Neuronal stem cell (in vitro differentiated cells): Measurements from ENCODE around the gene SEMA7A.

Experiments
- DNase-seq: peaks from one replicate; pipeline ENCODE4 v3.0.0-alpha.2; 2013; ENCODE audit warnings: low spot score
- H2AFZ ChIP-seq: one replicate; pipeline ENCODE4 v1.6.1; 2013; ENCODE audit warnings: mild to moderate bottlenecking, low read length, inconsistent platforms
- H2AK5ac ChIP-seq: 2 replicates; pipeline ENCODE4 v1.6.1; 2013; ENCODE audit warnings: low read depth, mild to moderate bottlenecking, inconsistent platforms, low read length, moderate library complexity, mixed read lengths
- H2BK120ac ChIP-seq: 2 replicates; pipeline ENCODE4 v1.6.1; 2013; ENCODE audit warnings: low read depth, mild to moderate bottlenecking, inconsistent platforms, low read length, moderate library complexity, mixed read lengths
- H2BK12ac ChIP-seq: one replicate; pipeline ENCODE4 v1.6.1; 2013; ENCODE audit warnings: low read length, inconsistent platforms
- H2BK15ac ChIP-seq: 2 replicates; pipeline ENCODE4 v1.6.1; 2013; ENCODE audit warnings: mild to moderate bottlenecking, low read length, inconsistent platforms, mixed read lengths
- H2BK5ac ChIP-seq: one replicate; pipeline ENCODE4 v1.6.1; 2013; ENCODE audit warnings: inconsistent platforms, mild to moderate bottlenecking, low read length, moderate library complexity
- H3K14ac ChIP-seq: one replicate; pipeline ENCODE4 v1.6.1; 2013; ENCODE audit warnings: low read length, inconsistent platforms
- H3K18ac ChIP-seq: 2 replicates; pipeline ENCODE4 v1.6.1; 2013; ENCODE audit warnings: low read length, inconsistent platforms
- H3K23ac ChIP-seq: 2 replicates; pipeline ENCODE4 v1.6.1; 2013; ENCODE audit warnings: low read depth, mild to moderate bottlenecking, mixed read lengths, low read length, inconsistent platforms; ENCODE audit not compliant: poor library complexity
- H3K27ac ChIP-seq: replicated peaks from 3 replicates; pipeline ENCODE4 v1.5.1; 2013; ENCODE audit warnings: low read length, inconsistent platforms
- H3K27me3 ChIP-seq, 3 experiments: 2 replicates each; pipeline ENCODE4 v1.6.1; 2013; ENCODE audit warnings: low read length in 3 of 3, mild to moderate bottlenecking in 2 of 3, inconsistent platforms in 1 of 3, low read depth in 1 of 3, mixed read lengths in 1 of 3, moderate library complexity in 1 of 3; ENCODE audit not compliant: control insufficient read depth in 3 of 3, insufficient read depth in 3 of 3
- H3K36me3 ChIP-seq, 2 donors: replicated peaks in 1 of 2; 2 replicates each; pipeline ENCODE4 v1.6.1; 2013; ENCODE audit warnings: low read length in 2 of 2; ENCODE audit not compliant: control insufficient read depth in 2 of 2, insufficient read depth in 2 of 2
- H3K4ac ChIP-seq: 2 replicates; pipeline ENCODE4 v1.6.1; 2013; ENCODE audit warnings: inconsistent platforms, mild to moderate bottlenecking, low read length, moderate library complexity
- H3K4me1 ChIP-seq, 2 donors: 1 replicate in 1 of 2; 2 replicates in 1 of 2; pipeline ENCODE4 v1.6.1; 2013; ENCODE audit warnings: low read length in 2 of 2, low read depth in 1 of 2; ENCODE audit not compliant: control insufficient read depth in 2 of 2, insufficient read depth in 1 of 2
- H3K4me2 ChIP-seq: one replicate; pipeline ENCODE4 v1.6.1; 2013; ENCODE audit warnings: mild to moderate bottlenecking, low read length, inconsistent platforms; ENCODE audit not compliant: insufficient read depth, poor library complexity, severe bottlenecking
- H3K4me3 ChIP-seq, 2 donors: 2 replicates each; pipeline ENCODE4 v1.5.1; 2013; ENCODE audit warnings: low read length in 2 of 2, mild to moderate bottlenecking in 2 of 2, inconsistent platforms in 1 of 2, moderate library complexity in 1 of 2
- H3K79me1 ChIP-seq: one replicate; pipeline ENCODE4 v1.6.1; 2013; ENCODE audit warnings: low read depth, mild to moderate bottlenecking, inconsistent platforms, low read length, moderate library complexity
- H3K9ac ChIP-seq: one replicate; pipeline ENCODE4 v1.6.1; 2013; ENCODE audit warnings: mild to moderate bottlenecking, low read depth, low read length, inconsistent platforms; ENCODE audit not compliant: poor library complexity
- H3K9me3 ChIP-seq, 2 donors: replicated peaks in 1 of 2; 2 replicates each; pipeline versions ENCODE3 to v1.6.1; 2013; ENCODE audit warnings: low read length in 2 of 2, mild to moderate bottlenecking in 2 of 2, inconsistent platforms in 1 of 2, low read depth in 1 of 2, mixed read lengths in 1 of 2, moderate library complexity in 1 of 2; ENCODE audit not compliant: control insufficient read depth in 2 of 2, insufficient read depth in 1 of 2
- H4K8ac ChIP-seq: one replicate; pipeline ENCODE4 v1.6.1; 2013; ENCODE audit warnings: low read depth, mild to moderate bottlenecking, inconsistent platforms, low read length, moderate library complexity
- H4K91ac ChIP-seq: one replicate; pipeline ENCODE4 v1.6.1; 2013; ENCODE audit warnings: low read length, low read depth, mild to moderate bottlenecking, inconsistent platforms; ENCODE audit not compliant: poor library complexity
- WGBS, 2 donors: extraction: QIAGEN DNeasy Blood & Tissue Kit; methylation state at CpG; one replicate each; pipeline ENCODE4 v1.1.7; 2013; ENCODE audit warnings: missing lambda C conversion rate in 2 of 2, mixed read lengths in 1 of 2; ENCODE audit not compliant: insufficient read length in 2 of 2, insufficient replicate concordance in 1 of 2; ENCODE audit errors: extremely low coverage in 2 of 2; 5-methylcytosine and 5-hydroxymethylcytosine counted together

SEMA7A gene

DNA sequence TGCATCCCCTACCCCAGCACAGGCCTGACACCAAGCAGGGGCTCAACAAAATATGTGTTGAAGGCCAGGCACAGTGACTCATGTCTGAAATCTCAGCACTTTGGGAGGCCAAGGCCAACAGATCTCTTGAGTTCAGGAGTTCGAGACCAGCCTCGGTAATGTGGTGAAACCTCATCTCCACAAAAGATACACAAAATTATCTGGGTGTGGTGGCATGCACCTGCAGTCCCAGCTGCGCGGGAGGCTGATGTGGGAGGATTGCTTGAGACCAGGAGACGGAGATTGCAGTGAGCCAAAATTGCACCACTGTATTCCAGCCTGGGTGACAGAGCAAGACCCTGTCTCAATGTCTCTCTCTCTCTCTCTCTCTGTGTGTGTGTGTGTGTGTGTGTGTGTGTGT lies 35.6 kb downstream of the SEMA7A start:
- H3K79me1 ChIP-seq: no peaks in the 10 kb centered on the region
- DNase-seq: no peak
- H2BK12ac ChIP-seq: no peak overlapping the region
- WGBS, 2 donors: no CpG with 5 or more reads among the region's 5 CpGs
- H3K4me3 ChIP-seq: no peak overlapping the region
- peak overlapping the region; percentile 87 for H2AK5ac ChIP-seq
- H3K4me1 ChIP-seq: peaks cover 0 to 8% of the 10 kb centered on the region in 2 donors
- H2BK15ac ChIP-seq: peak overlapping the region; percentile 38
- no peak overlapping the region for H3K4ac ChIP-seq
- H3K4me2 ChIP-seq: no peak overlapping the region
- H3K18ac ChIP-seq: no peak overlapping the region
- H3K9ac ChIP-seq: no peak overlapping the region
- H3K27me3 ChIP-seq: peaks cover 0 to 53% (median 0%) of the 10 kb centered on the region in 3 experiments
- no peak overlapping the region for H3K14ac ChIP-seq
- H4K8ac ChIP-seq: no peak overlapping the region
- no peak overlapping the region for H3K27ac ChIP-seq
- H2BK5ac ChIP-seq: no peak overlapping the region
- H3K9me3 ChIP-seq: peaks cover 0 to under 1% of the 10 kb centered on the region in 2 donors
- no peak overlapping the region for H2BK120ac ChIP-seq
- no peak overlapping the region for H3K23ac ChIP-seq
- no peaks in the 10 kb centered on the region for H3K36me3 ChIP-seq
- H2AFZ ChIP-seq: no peak overlapping the region
- H4K91ac ChIP-seq: peak overlapping the region; percentile 67

DNA sequence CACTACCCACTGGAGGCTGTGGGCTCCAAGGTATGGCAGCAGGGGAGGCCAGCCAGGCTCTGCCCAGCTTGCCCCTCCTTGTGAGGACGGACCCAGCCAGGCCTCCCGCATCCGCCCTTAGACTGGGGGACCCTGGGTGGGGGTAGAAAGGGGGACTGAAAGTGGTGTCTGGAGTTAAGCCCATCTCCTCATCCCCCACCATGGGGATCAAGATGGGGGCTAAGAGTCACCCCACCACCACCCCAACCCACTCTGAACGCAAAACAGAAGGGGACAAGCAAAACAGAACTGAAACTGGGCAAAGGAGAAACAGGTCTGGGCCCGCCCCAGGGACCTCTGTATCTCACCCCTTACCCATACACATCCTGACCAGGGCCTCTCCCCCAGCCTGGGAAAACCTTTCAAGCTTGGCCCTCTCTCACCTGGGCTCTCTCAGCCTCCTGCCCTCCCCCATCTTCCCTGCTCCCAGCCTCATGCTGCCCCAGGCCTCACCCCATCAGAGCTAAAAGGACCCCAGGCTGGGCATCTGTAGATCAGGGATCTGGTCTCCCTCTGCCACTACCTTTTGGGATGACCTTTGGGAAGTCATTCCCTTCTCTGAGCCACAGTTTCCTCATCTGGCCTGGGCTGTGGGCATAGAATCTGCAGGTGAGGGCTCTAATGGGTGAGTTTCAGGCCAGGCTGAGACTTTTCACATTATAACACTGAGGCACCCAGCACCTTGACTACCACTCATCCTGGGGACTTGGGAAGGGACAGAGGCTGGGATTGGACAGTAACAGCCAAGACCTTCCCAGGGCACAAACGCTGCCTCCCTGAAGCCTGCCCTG lies 36.3 kb downstream of the SEMA7A start:
- H2AFZ ChIP-seq: no peak overlapping the region
- H2BK12ac ChIP-seq: no peak overlapping the region
- H4K91ac ChIP-seq: peak overlapping the region; percentile 67
- WGBS, 2 donors: no CpG with 5 or more reads among the region's 6 CpGs
- no peaks in the 10 kb centered on the region for H3K79me1 ChIP-seq
- peak overlapping the region; percentile 87 for H2AK5ac ChIP-seq
- peak overlapping the region; percentile 38 for H2BK15ac ChIP-seq
- H2BK120ac ChIP-seq: peak overlapping the region; percentile 65
- H3K27me3 ChIP-seq: peaks cover 0 to 55% (median 0%) of the 10 kb centered on the region in 3 experiments
- peak overlapping the region; percentile 27 for H3K18ac ChIP-seq
- no peak overlapping the region for H3K4me3 ChIP-seq
- H3K4ac ChIP-seq: no peak overlapping the region
- H3K4me2 ChIP-seq: no peak overlapping the region
- H3K23ac ChIP-seq: peak overlapping the region; percentile 11
- no peak overlapping the region for H3K9ac ChIP-seq
- no peak overlapping the region for H2BK5ac ChIP-seq
- H3K9me3 ChIP-seq: peaks cover 0 to 2% of the 10 kb centered on the region in 2 donors
- H3K14ac ChIP-seq: no peak overlapping the region
- no peak overlapping the region for H4K8ac ChIP-seq
- H3K36me3 ChIP-seq: no peaks in the 10 kb centered on the region
- DNase-seq: no peak
- no peak overlapping the region for H3K27ac ChIP-seq
- H3K4me1 ChIP-seq: peaks cover 0 to 8% of the 10 kb centered on the region in 2 donors

DNA sequence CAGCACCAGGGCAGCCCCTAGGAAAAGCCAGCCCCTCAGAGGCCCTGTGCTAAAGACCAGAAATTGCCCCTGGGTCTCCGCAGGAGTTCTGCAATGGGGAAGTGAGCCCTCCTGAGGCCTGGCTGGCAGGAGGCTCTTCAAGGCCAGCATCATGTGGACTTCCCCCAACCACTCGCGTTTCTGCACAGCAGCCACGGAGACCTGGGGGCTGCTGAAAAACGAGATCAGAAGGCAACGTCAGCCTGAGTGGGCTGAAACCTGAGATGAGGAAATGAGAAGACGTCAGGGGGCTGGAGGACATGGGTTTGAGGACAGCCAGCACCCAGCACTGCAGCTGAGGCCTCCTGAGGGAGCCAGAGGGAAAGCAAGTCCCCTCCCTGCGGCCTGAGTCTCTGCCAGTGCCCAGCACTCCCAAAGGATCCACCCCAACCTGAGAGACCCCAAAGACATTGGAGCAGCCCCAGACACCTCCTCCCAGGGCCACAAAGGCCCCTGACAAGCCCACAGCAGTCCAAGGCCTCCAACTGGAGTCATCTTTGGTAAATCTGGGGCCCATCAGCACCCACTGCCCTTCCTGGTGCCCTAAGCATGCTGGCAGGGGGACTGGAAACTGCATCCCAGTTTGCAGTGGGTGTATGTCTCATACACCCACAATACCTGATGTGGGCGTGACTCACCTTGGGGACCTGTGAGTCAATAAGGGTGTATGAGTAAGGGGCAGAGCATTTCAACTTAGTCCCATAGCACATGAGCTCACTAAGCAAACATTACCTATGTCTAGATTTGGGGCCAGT lies 37.1 kb downstream of the SEMA7A start:
- Histone ChIP-seq H3K36me3 (no peaks in the 10 kb centered on the region), H3K23ac (no peak overlapping the region), H2BK12ac (no peak overlapping the region), H2BK5ac (no peak overlapping the region), H3K4ac (no peak overlapping the region), H2AFZ (peak overlapping the region; percentile 54), H2BK15ac (peak overlapping the region; percentile 82), H4K8ac (no peak overlapping the region), H2BK120ac (peak overlapping the region; percentile 65), H3K4me1 (peaks cover 0 to 9% of the 10 kb centered on the region in 2 donors), H3K18ac (peak overlapping the region; percentile 5), H3K27ac (no peak overlapping the region), H3K79me1 (no peaks in the 10 kb centered on the region), H3K9me3 (peaks cover 0 to 2% of the 10 kb centered on the region in 2 donors), H3K14ac (no peak overlapping the region), H2AK5ac (peak overlapping the region; percentile 72), H3K27me3 (peaks cover 0 to 61% (median 0%) of the 10 kb centered on the region in 3 experiments), H3K9ac (no peak overlapping the region), H3K4me3 (no peak overlapping the region), H3K4me2 (no peak overlapping the region), H4K91ac (no peak overlapping the region)
- WGBS, 2 donors: no CpG with 5 or more reads among the region's 9 CpGs
- no peak for DNase-seq

DNA sequence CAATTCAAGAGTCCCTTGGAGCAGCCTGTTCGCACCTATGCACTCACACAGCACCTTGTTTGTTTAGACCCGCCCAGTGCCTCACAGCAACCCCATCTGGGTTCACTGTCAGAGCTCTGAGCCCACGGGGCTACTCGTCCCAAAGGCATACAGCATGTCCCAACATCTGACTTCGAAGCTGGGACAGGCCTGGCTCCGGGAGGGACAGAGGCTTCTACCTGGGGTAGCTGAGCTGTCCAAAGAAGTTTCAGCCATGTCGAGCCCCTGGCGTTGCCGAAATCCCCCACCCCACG lies 37.7 kb downstream of the SEMA7A start:
- Histone ChIP-seq H2BK12ac (no peak overlapping the region), H3K18ac (peak overlapping the region; percentile 61), H2BK120ac (no peak overlapping the region), H2AFZ (peak overlapping the region; percentile 54), H3K27ac (no peak overlapping the region), H3K9ac (no peak overlapping the region), H2AK5ac (no peak overlapping the region), H2BK5ac (no peak overlapping the region), H3K14ac (no peak overlapping the region), H2BK15ac (peak overlapping the region; percentile 82), H3K27me3 (peaks cover 0 to 63% (median 0%) of the 10 kb centered on the region in 3 experiments), H3K4me3 (no peak overlapping the region), H3K4me2 (no peak overlapping the region), H3K36me3 (no peaks in the 10 kb centered on the region), H3K23ac (peak overlapping the region; percentile 80), H3K4ac (no peak overlapping the region), H3K4me1 (peaks cover 0 to 9% of the 10 kb centered on the region in 2 donors), H4K8ac (no peak overlapping the region), H3K79me1 (no peaks in the 10 kb centered on the region), H3K9me3 (peaks cover 0 to 2% of the 10 kb centered on the region in 2 donors), H4K91ac (no peak overlapping the region)
- DNase-seq: no peak
- no CpG with 5 or more reads among the region's 10 CpGs for WGBS, 2 donors
